NB4 (cell line): ENCODE measurements around the gene CYB561D1.

Experiments
- CTCF ChIP-seq: IDR thresholded peaks from one replicate; pipeline ENCODE4 v1.5.1; 2012; ENCODE audit warnings: low read depth, low read length
- MAX ChIP-seq: IDR thresholded peaks from 2 replicates; pipeline ENCODE4 v1.6.1; 2011; ENCODE audit warnings: low read depth, low read length

GRCh38 chr1:109466452-109467300, 27.2 kb upstream of the CYB561D1 start, which contains the start of gene SYPL2:
- TF ChIP-seq MAX (no peak), CTCF (no peak)
